ENCODE results near the gene GPLD1. TPM values are rescaled to one million over a fixed set of nuclear protein-coding genes. Genes with fewer than 3 reads are reported as not detected.
A peak's percentile ranks its signal among the peaks of the same experiment; 100 is the strongest.

GPLD1 gene
- total RNA-seq, 2 experiments from 2014 or later = 0.42 to 0.58 TPM

DNA sequence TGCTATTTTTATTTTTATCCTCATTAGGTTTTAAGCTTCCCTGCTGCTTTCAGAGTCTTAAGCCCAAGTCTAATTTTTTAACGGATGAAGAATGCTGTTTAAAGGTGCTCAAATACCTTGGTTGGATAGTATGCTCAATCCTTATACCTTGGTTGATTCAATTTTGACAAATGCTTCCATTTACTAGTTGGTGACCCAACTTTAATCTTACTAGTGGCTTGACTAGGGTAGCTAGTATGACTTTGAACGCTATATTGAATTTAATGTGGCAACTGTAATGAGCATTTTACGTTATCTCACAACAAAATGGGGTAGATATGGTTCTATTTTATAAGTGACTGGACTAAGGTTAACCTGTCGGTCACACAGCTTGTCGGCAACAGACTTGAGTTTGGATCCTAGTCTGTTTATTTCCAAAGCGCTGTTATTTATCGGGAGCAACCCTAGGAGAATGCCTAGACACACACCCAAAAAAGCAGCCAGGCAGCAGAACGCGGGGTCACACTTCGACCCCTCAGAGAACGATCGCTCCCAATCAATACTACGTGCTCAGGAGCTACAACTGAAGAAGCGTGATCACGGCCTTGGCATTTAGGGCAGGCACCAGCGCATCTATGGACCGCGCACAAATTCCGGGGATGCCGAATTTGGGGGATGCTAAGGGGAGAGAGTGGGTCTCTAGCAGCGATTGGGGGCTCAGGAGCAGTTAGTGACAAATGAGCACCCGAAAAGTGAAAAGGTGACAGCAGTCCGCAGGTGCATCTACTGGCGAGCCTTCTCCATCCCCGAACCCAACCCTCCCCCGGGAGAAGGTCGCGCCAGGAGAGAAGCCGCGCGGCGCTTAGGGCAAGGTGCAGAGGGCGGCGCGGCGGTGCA is 4.8 kb upstream of the GPLD1 start:
- Mint-ChIP-seq H3K36me3 (peaks cover 13% of the 10 kb centered on the region), H3K4me1 (peaks cover 14% of the 10 kb centered on the region), H3K4me3 (peak overlapping the region; percentile 75), H3K27ac (peak overlapping the region; percentile 34), H3K27me3 (no peaks in the 10 kb centered on the region), H3K9me3 (ENCODE audit: low read depth) (peaks cover 5% of the 10 kb centered on the region)
- ATAC-seq = peak; percentile 12
- CTCF ChIA-PET = interaction anchor here (0.7 to 2.7 kb wide), 15 partner anchors 7 to 172 kb away, joined by 3 to 17 read pairs (median 5); partner anchors contain the start of genes ACOT13 and TDP2
- no peak for DNase-seq

DNA sequence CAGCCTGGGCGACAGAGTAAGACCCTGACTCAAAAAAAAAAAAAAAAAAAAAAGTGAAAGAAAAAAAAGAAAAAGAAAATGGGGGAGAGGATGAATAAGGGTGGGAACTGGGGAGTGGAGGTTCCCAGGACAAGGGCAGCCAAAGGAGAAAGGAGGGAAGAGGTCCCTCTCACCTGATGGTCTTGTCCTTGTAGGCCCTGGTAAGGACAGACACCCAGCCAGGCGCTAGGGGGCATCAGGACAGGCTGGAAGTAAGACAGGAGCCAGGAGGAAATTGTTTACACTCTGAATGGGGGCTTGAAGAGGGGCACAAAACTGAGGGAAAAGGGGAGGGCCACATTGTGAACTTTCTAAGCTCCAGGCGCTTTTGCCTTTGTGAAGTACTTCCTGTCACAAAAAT is 3.1 kb upstream of the GPLD1 start:
- Mint-ChIP-seq H3K9me3 (ENCODE audit: low read depth) (peaks cover 5% of the 10 kb centered on the region), H3K27me3 (no peaks in the 10 kb centered on the region), H3K27ac (no peak overlapping the region), H3K4me1 (peaks cover 14% of the 10 kb centered on the region), H3K4me3 (no peak overlapping the region), H3K36me3 (peaks cover 9% of the 10 kb centered on the region)
- ATAC-seq = no peak
- DNase-seq = no peak
- CTCF ChIA-PET = interaction anchor here (0.7 to 1.8 kb wide), 2 partner anchors 11 to 246 kb away, joined by 3 to 5 read pairs; no protein-coding TSS in a partner anchor

DNA sequence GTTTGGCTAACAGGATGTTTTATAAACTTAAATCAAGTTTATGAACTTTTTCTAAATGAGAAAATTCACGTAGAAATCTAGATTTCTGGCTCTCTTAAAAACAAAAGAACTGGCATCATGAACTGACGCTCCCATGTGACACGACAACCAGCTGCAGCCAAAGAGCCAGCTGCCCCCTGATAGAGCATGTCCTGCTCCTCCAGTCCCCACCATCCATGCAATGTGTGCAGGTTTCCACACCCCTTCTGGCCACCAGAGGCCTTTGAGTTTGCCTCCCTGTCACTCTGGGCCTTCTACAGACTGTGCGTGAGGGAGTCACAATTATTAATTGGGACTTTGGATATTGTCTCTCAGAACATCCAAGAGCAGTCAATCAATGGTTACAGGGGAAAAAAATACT is 1.6 kb upstream of the GPLD1 start:
- no peaks in the 10 kb centered on the region for H3K27me3 Mint-ChIP-seq
- no peak overlapping the region for H3K4me3 Mint-ChIP-seq
- H3K9me3 Mint-ChIP-seq (ENCODE audit: low read depth) = no peaks in the 10 kb centered on the region
- ATAC-seq = no peak
- H3K36me3 Mint-ChIP-seq = no peaks in the 10 kb centered on the region
- CTCF ChIA-PET = no interaction called here
- H3K4me1 Mint-ChIP-seq = peaks cover 18% of the 10 kb centered on the region
- H3K27ac Mint-ChIP-seq = no peak overlapping the region
- DNase-seq = no peak

DNA sequence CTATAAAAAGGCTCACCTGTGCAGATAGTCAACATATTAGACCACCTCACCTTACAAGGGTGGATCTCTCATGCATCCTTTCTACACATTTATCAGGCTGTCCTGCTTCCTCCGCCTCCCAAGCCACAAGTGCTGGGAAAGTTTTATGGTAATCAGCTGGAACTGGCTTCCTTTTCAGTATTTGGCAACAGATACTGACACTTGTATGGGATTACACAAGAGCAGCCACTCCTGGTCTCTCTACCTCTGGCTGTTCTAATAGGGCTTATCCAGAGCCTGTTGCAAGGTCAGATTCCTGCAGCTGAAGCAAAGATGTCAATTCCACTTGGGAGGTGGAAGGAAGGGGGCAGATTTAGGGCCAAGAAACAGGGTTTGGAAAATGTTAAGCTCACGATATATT is 503 bp upstream of the GPLD1 start:
- Mint-ChIP-seq H3K27me3 (no peaks in the 10 kb centered on the region), H3K36me3 (no peaks in the 10 kb centered on the region), H3K4me1 (peaks cover 18% of the 10 kb centered on the region), H3K4me3 (no peak overlapping the region), H3K9me3 (ENCODE audit: low read depth) (no peaks in the 10 kb centered on the region), H3K27ac (no peak overlapping the region)
- no peak for DNase-seq
- CTCF ChIA-PET = no interaction called here
- no peak for ATAC-seq

DNA sequence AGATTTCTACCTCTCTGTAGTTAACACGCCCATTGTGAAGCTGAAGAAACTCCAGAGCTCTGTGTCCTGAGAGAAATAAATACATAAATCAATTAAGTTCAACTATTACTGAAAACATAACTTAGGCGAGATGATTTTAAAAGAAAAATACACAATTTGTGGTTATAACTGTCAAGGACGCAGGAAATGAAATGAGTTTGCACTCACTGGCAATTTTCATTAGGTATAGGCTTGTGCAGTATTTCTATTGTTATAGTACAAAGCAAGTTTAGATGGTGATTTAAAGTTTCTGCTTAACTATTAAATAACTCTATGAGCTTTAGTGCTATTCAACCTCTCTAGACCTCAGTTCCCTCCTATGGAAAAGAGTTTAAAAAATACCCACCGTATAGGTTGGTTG is 3.3 kb downstream of the GPLD1 start:
- Mint-ChIP-seq H3K36me3 (no peaks in the 10 kb centered on the region), H3K27ac (no peak overlapping the region), H3K4me1 (peaks cover 7% of the 10 kb centered on the region), H3K9me3 (ENCODE audit: low read depth) (no peaks in the 10 kb centered on the region), H3K4me3 (no peak overlapping the region), H3K27me3 (no peaks in the 10 kb centered on the region)
- CTCF ChIA-PET = interaction anchor here (0.6 to 1.2 kb wide), 3 partner anchors 9 to 35 kb away, joined by 3 to 5 read pairs (median 3); partner anchors contain the start of gene ALDH5A1
- ATAC-seq = peak; percentile 57
- DNase-seq = no peak

DNA sequence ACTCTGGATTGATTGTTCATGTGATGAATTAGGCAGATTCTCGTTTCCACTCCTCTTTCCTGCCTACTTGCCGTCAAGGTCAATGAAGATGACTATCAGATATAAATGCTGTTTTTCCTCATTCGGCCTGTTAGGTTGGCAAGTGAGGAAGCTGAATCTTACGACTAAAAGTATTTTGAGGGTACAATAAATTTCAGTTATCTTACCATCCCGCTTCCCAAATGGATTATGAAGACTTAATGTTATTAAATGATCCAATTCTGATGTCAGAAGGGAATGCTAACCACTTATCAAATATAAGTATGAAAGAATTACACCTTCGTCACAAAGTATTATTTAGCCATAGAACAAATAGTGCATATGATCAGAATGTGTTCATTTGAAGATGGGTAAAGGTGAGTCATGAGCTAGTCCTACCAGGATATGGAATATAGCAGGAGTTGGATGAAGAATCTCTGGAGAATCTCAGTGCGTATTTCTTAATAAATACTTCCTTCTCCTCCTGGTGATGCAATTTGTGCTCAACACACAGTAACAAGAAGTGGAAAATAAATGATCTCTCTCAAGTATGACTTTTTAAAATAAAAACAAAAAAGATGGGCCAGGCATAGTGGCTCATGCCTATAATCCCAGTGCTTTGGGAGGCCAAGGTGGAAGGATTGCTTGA is 4.6 kb downstream of the GPLD1 start:
- H3K27ac Mint-ChIP-seq = no peak overlapping the region
- CTCF ChIA-PET = no interaction called here

DNA sequence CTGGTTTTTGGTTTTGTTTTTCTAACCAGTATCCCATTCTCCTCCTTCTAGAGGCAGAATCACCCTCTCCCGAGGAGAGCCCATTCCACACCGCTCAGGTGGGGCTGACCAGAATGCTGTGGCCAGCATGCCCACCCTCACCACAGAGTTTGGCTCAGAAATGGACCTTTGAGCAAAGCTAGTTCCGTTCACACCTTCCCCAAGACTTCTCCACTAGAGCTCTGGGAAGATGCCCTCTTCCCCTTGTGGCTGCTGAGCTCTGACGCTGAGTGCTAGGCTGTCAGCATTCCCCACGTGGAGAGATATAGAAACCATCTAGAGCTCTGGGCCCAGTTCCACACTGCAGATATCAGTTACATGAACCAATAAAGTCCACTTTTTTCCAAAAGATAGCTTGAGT is 7.9 kb downstream of the GPLD1 start:
- no peaks in the 10 kb centered on the region for H3K9me3 Mint-ChIP-seq (ENCODE audit: low read depth)
- ATAC-seq (no peak), DNase-seq (peak; percentile 34)
- peaks cover 7% of the 10 kb centered on the region for H3K4me1 Mint-ChIP-seq
- CTCF ChIA-PET = interaction anchor here (1.7 kb wide), 1 partner anchor 12 kb away, joined by 5 read pairs; no protein-coding TSS in a partner anchor
- no peaks in the 10 kb centered on the region for H3K36me3 Mint-ChIP-seq
- H3K4me3 Mint-ChIP-seq = no peak overlapping the region
- no peaks in the 10 kb centered on the region for H3K27me3 Mint-ChIP-seq
- no peak overlapping the region for H3K27ac Mint-ChIP-seq

More for the DNA sequence above, 4.6 kb downstream of the GPLD1 start:
- H3K4me1 Mint-ChIP-seq = peaks cover 7% of the 10 kb centered on the region
- no peak for ATAC-seq
- no peak overlapping the region for H3K4me3 Mint-ChIP-seq
- no peaks in the 10 kb centered on the region for H3K36me3 Mint-ChIP-seq
- H3K27me3 Mint-ChIP-seq = no peaks in the 10 kb centered on the region
- DNase-seq = no peak
- H3K9me3 Mint-ChIP-seq (ENCODE audit: low read depth) = no peaks in the 10 kb centered on the region

DNA sequence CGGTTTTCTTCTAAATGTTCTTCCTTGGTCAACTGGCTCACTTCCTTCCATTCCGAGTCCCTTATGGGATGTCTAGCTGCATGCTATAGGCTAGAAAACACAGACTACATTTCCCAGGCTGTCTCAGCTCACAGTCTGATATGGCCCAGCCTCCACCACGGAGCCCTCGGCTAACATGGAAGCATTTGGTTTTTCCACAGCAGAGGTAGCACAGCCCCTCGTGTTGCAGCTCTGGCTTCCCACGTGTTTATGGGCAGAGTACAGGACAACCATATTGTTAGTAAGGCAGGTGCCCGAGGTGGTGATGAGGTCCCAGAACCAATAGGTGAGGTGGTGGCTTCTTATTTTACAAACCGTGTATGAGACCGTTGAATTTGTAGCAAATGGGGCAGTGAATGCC is 8.7 kb downstream of the GPLD1 start:
- Mint-ChIP-seq H3K4me1 (no peaks in the 10 kb centered on the region), H3K36me3 (no peaks in the 10 kb centered on the region), H3K27me3 (no peaks in the 10 kb centered on the region), H3K27ac (no peak overlapping the region), H3K9me3 (ENCODE audit: low read depth) (no peaks in the 10 kb centered on the region), H3K4me3 (no peak overlapping the region)
- peak; percentile 35 for DNase-seq
- ATAC-seq = no peak
- CTCF ChIA-PET = interaction anchor here (1.7 kb wide), 1 partner anchor 13 kb away, joined by 5 read pairs; no protein-coding TSS in a partner anchor

DNA sequence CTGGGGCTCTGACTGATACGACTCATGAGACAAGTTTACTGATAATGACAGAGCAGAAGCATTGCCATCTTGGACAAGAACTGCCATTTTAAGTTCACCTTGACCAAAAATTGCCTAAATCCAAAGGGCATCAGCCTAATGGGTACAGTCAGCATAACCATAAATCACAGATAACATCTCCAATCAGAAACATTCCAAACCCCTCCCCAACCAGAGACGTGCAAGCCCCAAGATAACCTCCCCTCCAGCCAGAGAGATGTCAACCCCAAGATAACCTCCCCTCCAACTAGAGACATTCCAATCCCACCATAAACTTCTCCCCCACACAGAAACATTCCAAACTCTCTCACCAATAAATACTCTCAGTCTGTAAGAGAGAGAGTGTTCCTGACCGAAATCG is 10.5 kb downstream of the GPLD1 start:
- ATAC-seq = no peak
- Mint-ChIP-seq H3K27me3 (no peaks in the 10 kb centered on the region), H3K4me1 (no peaks in the 10 kb centered on the region), H3K4me3 (no peak overlapping the region), H3K27ac (no peak overlapping the region), H3K36me3 (no peaks in the 10 kb centered on the region), H3K9me3 (ENCODE audit: low read depth) (no peaks in the 10 kb centered on the region)
- CTCF ChIA-PET = no interaction called here
- DNase-seq = peak; percentile 9

DNA sequence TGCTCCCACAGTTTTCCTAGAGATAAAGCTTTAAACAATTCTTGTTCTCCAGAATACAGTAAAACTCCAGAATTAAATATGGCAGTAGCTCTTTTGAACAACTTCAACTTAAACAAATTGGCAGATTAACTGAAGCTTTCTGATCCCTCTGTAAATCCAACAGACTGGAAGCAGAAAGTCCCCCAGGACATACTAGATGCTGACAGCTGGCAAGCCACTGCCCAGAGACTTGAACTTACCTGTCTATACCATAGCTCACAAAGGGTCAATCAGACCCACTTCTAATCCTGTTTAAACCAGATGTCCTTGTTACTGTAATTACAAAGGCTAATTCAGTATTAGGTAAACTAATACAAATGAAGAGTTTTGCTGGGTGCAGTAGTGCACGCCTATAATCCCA is 12.3 kb downstream of the GPLD1 start:
- peak; percentile 4 for DNase-seq
- Mint-ChIP-seq H3K36me3 (no peaks in the 10 kb centered on the region), H3K4me3 (no peak overlapping the region), H3K27me3 (no peaks in the 10 kb centered on the region), H3K4me1 (no peaks in the 10 kb centered on the region), H3K27ac (no peak overlapping the region), H3K9me3 (ENCODE audit: low read depth) (no peaks in the 10 kb centered on the region)
- ATAC-seq = no peak
- CTCF ChIA-PET = no interaction called here

DNA sequence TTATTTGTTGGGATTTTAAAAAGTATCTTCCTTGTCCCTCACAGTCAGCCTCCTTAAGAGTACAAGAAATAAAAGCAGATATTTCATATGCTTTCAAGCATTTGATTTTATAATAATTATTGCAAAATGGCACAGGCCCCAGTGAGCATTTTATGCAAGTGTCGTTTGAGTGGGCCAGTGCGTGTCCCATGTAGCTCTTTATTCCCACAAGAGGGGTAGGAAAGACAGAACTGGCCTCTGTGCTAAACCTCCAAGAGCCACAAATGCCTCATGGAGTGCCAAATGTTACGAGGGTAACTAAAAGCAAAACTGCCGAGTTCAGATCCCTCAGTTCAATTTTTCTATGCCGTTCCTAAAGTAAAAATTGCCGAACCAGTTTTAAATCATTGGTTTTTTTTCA is 12.7 kb downstream of the GPLD1 start:
- DNase-seq (peak; percentile 16), ATAC-seq (no peak)
- no peaks in the 10 kb centered on the region for H3K9me3 Mint-ChIP-seq (ENCODE audit: low read depth)
- H3K36me3 Mint-ChIP-seq = no peaks in the 10 kb centered on the region
- no peaks in the 10 kb centered on the region for H3K27me3 Mint-ChIP-seq
- no peaks in the 10 kb centered on the region for H3K4me1 Mint-ChIP-seq
- no peak overlapping the region for H3K4me3 Mint-ChIP-seq
- CTCF ChIA-PET = no interaction called here
- H3K27ac Mint-ChIP-seq = no peak overlapping the region

DNA sequence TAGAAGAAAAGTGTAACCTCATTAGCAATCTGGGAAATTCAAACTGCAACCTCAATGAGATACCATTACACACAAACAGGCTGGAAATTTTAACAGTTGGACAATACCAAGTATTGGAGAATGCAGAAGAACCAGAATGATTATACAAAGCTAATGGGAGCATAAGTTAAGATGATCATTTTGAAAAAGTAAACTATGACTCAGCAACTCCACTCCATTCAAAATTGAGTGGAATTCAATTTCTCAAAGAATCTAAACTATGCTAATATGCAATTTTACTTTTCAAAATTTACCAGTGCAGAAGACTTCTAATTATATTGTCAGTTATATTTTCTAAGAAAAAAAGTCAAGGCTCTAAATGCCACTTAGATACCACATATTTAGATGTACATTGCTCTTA is 17.2 kb downstream of the GPLD1 start:
- Mint-ChIP-seq H3K9me3 (ENCODE audit: low read depth) (no peaks in the 10 kb centered on the region), H3K4me3 (no peak overlapping the region), H3K27ac (no peak overlapping the region), H3K4me1 (no peaks in the 10 kb centered on the region), H3K36me3 (no peaks in the 10 kb centered on the region), H3K27me3 (no peaks in the 10 kb centered on the region)
- CTCF ChIA-PET = no interaction called here
- DNase-seq (no peak), ATAC-seq (no peak)

DNA sequence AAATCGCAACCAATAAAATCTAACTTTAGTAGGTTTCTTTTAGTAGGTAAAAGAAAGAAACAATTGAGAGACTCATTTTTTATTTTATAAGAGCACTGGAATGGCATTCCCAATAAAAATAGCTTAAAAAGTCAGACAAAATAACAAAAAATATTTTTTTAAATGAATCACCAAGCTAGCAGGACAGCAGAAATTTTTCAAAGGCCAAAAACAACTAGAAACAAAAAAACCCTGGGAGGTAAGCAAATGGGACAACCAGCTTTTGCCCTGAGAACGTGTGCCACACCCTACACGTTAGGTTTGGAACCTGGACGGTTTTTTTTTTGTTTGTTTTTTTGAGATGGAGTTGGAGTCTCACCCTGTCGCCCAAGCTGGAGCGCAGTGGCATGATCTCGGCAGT is 19.6 kb downstream of the GPLD1 start:
- no peaks in the 10 kb centered on the region for H3K36me3 Mint-ChIP-seq
- ATAC-seq (no peak), DNase-seq (no peak)
- no peaks in the 10 kb centered on the region for H3K27me3 Mint-ChIP-seq
- no peaks in the 10 kb centered on the region for H3K4me1 Mint-ChIP-seq
- CTCF ChIA-PET = no interaction called here
- no peaks in the 10 kb centered on the region for H3K9me3 Mint-ChIP-seq (ENCODE audit: low read depth)
- H3K4me3 Mint-ChIP-seq = no peak overlapping the region
- no peak overlapping the region for H3K27ac Mint-ChIP-seq
